Keratinocyte (primary cell): ENCODE results near the gene SYNDIG1. TPM values are rescaled to one million over a fixed set of nuclear protein-coding genes. Genes with fewer than 3 reads are reported as not detected.

Source experiments
- DNase-seq: peaks from one replicate; pipeline ENCODE4 v3.0.0-alpha.2; 2011; ENCODE audit warnings: low read depth, missing footprints, low spot score
- FAIRE-seq: peaks from 2 replicates; lab custom pipeline; 2011; peaks lifted over from hg19 to GRCh38; lab: Jason Lieb, UNC
- H2AFZ ChIP-seq: 2 replicates; pipeline ENCODE4 v1.6.0; 2012; ENCODE audit warnings: low read length, control low read depth, inconsistent platforms; ENCODE audit not compliant: control insufficient read depth
- H3K27ac ChIP-seq: 2 replicates; pipeline ENCODE4 v1.5.1; 2011; ENCODE audit warnings: low read length; ENCODE audit not compliant: control insufficient read depth, insufficient read depth
- H3K27me3 ChIP-seq: 3 replicates; pipeline ENCODE4 v1.6.0; 2011; ENCODE audit warnings: low read length; ENCODE audit not compliant: control insufficient read depth, insufficient read depth; ENCODE audit errors: extremely low read depth
- H3K36me3 ChIP-seq, 2 experiments: 2 replicates in 1 of 2; 3 replicates in 1 of 2; pipeline ENCODE4 v1.5.1; 2011; ENCODE audit warnings: low read length in 2 of 2, mild to moderate bottlenecking in 1 of 2; ENCODE audit not compliant: control insufficient read depth in 2 of 2, insufficient read depth in 2 of 2; ENCODE audit errors: extremely low read depth in 1 of 2
- H3K4me1 ChIP-seq: 3 replicates; pipeline ENCODE4 v1.5.1; 2011; ENCODE audit warnings: low read length; ENCODE audit not compliant: control insufficient read depth, insufficient read depth; ENCODE audit errors: extremely low read depth
- H3K4me2 ChIP-seq: 3 replicates; pipeline ENCODE4 v1.6.0; 2011; ENCODE audit warnings: low read depth, low read length; ENCODE audit not compliant: control insufficient read depth, insufficient read depth; ENCODE audit errors: extremely low read depth
- H3K4me3 ChIP-seq, 3 experiments: fragments of 200-600 bp in 1 of 3; sonication (generic) in 1 of 3; 2 replicates in 2 of 3; 3 replicates in 1 of 3; pipeline ENCODE4 v1.5.1; 2011 to 2016; ENCODE audit warnings: low read length in 3 of 3, mild to moderate bottlenecking in 3 of 3, control low read depth in 2 of 3, inconsistent platforms in 1 of 3, low read depth in 1 of 3, mixed read lengths in 1 of 3, mixed run types in 1 of 3, moderate library complexity in 1 of 3; ENCODE audit not compliant: control insufficient read depth in 2 of 3, insufficient read depth in 2 of 3; ENCODE audit errors: extremely low read depth in 1 of 3
- H3K79me2 ChIP-seq: 2 replicates; pipeline ENCODE4 v1.6.0; 2012; ENCODE audit warnings: low read length; ENCODE audit not compliant: control insufficient read depth, insufficient read depth
- H3K9ac ChIP-seq: 3 replicates; pipeline ENCODE4 v1.6.0; 2011; ENCODE audit warnings: low read length; ENCODE audit not compliant: control insufficient read depth, insufficient read depth; ENCODE audit errors: extremely low read depth
- H3K9me1 ChIP-seq: 3 replicates; pipeline ENCODE4 v1.6.0; 2011; ENCODE audit warnings: low read length; ENCODE audit not compliant: control insufficient read depth, insufficient read depth; ENCODE audit errors: extremely low read depth
- H3K9me3 ChIP-seq: 2 replicates; pipeline ENCODE4 v1.5.1; 2012; ENCODE audit warnings: low read depth, low read length; ENCODE audit not compliant: control insufficient read depth
- H4K20me1 ChIP-seq: 3 replicates; pipeline ENCODE4 v1.6.0; 2011; ENCODE audit warnings: low read length; ENCODE audit not compliant: control insufficient read depth, insufficient read depth; ENCODE audit errors: extremely low read depth
- CTCF ChIP-seq, 3 experiments: IDR thresholded peaks in 1 of 3; conservative IDR thresholded peaks in 1 of 3; optimal IDR thresholded peaks in 1 of 3; 2 replicates in 2 of 3; 3 replicates in 1 of 3; pipeline versions ENCODE3 to v1.5.1; 2011; ENCODE audit warnings: low read length in 3 of 3, mild to moderate bottlenecking in 3 of 3, moderate library complexity in 2 of 3, control low read depth in 1 of 3, inconsistent platforms in 1 of 3; ENCODE audit not compliant: insufficient read depth in 2 of 3; ENCODE audit errors: extremely low read depth in 1 of 3
- EZH2 ChIP-seq: IDR thresholded peaks from one replicate; pipeline ENCODE4 v1.6.1; 2012; ENCODE audit warnings: inconsistent platforms, mild to moderate bottlenecking, low read length, moderate library complexity
- dilution Hi-C: fragments of 300-500 bp; cut with MboI; formaldehyde crosslinking; loops from one replicate; pipeline ENCODE4 v1.7.0; 2020; ENCODE audit warnings: low sequenced_read_pairs; ENCODE audit not compliant: extremely low pct_ligation_motif_present
- polyA plus RNA-seq, 5 experiments: library from polyadenylated mRNA; depleted of rRNA in 3 of 5; stranded (reverse) in 3 of 5; stranded (forward) in 1 of 5; unstranded in 1 of 5; fragments of >200 nt; gene quantifications; 1 replicate in 1 of 5; 2 replicates in 3 of 5; 3 replicates in 1 of 5; pipeline versions ENCODE4 v1.2.1 to v1.2.3, GENCODE V29; 2011 to 2012; ENCODE audit warnings: missing spikeins in 2 of 5, low read depth in 1 of 5, low replicate concordance in 1 of 5

SYNDIG1 gene
- polyA plus RNA-seq, 1 donor (not counting 4 experiments of a cell fraction or from before 2014, with no cell fraction given), result 0.38 TPM

- Histone ChIP-seq H3K4me2 (no peak overlapping the region), H3K9ac (no peak overlapping the region), H3K79me2 (no peaks in the 10 kb centered on the region), H4K20me1 (no peaks in the 10 kb centered on the region), H3K4me3 (no peak overlapping the region), H3K36me3 (no peaks in the 10 kb centered on the region), H2AFZ (no peak overlapping the region), H3K27me3 (no peaks in the 10 kb centered on the region), H3K27ac (no peak overlapping the region), H3K4me1 (no peaks in the 10 kb centered on the region), H3K9me1 (no peaks in the 10 kb centered on the region), H3K9me3 (no peaks in the 10 kb centered on the region)
- dilution Hi-C loops, result loop anchor here (5.0 kb wide), 1 partner anchor 37 kb away; no protein-coding TSS in a partner anchor
- no peak for FAIRE-seq
- TF ChIP-seq CTCF (optimal IDR thresholded peaks at IDR 0.05 in 1 of 3, IDR thresholded peaks at IDR 0.05 in 1 of 3, conservative IDR thresholded peaks at IDR 0.05 in 1 of 3; ENCODE audit: extremely low read depth in 1 of 3, insufficient read depth in 2 of 3, low read length in 3 of 3) (no peak), EZH2 (no peak)
- DNase-seq, result no peak
Observed at GRCh38 chr20:24648919-24649318, 179.5 kb downstream of the SYNDIG1 start.

GRCh38 chr20:24649787-24650490, 180.5 kb downstream of the SYNDIG1 start:
- TF ChIP-seq EZH2 (no peak), CTCF (optimal IDR thresholded peaks at IDR 0.05 in 1 of 3, IDR thresholded peaks at IDR 0.05 in 1 of 3, conservative IDR thresholded peaks at IDR 0.05 in 1 of 3; ENCODE audit: extremely low read depth in 1 of 3, insufficient read depth in 2 of 3, low read length in 3 of 3) (no peak)
- no peak for DNase-seq
- no peak overlapping the region for H3K27ac ChIP-seq
- H3K9me1 ChIP-seq, result no peaks in the 10 kb centered on the region
- no peaks in the 10 kb centered on the region for H3K9me3 ChIP-seq
- H4K20me1 ChIP-seq, result no peaks in the 10 kb centered on the region
- no peaks in the 10 kb centered on the region for H3K4me1 ChIP-seq
- no peak for FAIRE-seq
- no peak overlapping the region for H3K4me3 ChIP-seq
- H3K36me3 ChIP-seq, result no peaks in the 10 kb centered on the region
- H2AFZ ChIP-seq, result no peak overlapping the region
- no peak overlapping the region for H3K4me2 ChIP-seq
- H3K27me3 ChIP-seq, result no peaks in the 10 kb centered on the region
- no peaks in the 10 kb centered on the region for H3K79me2 ChIP-seq
- dilution Hi-C loops, result loop anchor here (5.0 kb wide), 1 partner anchor 38 kb away; no protein-coding TSS in a partner anchor
- H3K9ac ChIP-seq, result no peak overlapping the region
